Muscle of leg (tissue), 11 donors: ENCODE data around the gene TRIP12. TPM values are rescaled to one million over a fixed set of nuclear protein-coding genes. Genes with fewer than 3 reads are reported as not detected.
"Not testable (repeated sequence)": the region's sequence is repeated elsewhere in the genome, so short reads cannot be mapped to it uniquely, and the experiment has no call there.

Source experiments
- DNase-seq: peaks from one replicate; pipeline ENCODE4 v3.0.0; 2013
- H3K27ac ChIP-seq: one replicate; pipeline ENCODE4 v1.5.1; 2013; ENCODE audit warnings: mild to moderate bottlenecking, low read length, control low read depth
- H3K27me3 ChIP-seq: one replicate; pipeline ENCODE4 v1.6.1; 2013; ENCODE audit warnings: low read length; ENCODE audit not compliant: control insufficient read depth, insufficient read depth
- H3K36me3 ChIP-seq: one replicate; pipeline ENCODE4 v1.6.1; 2013; ENCODE audit warnings: low read length; ENCODE audit not compliant: control insufficient read depth, insufficient read depth
- H3K4me1 ChIP-seq: one replicate; pipeline ENCODE4 v1.6.1; 2013; ENCODE audit warnings: low read length; ENCODE audit not compliant: control insufficient read depth, insufficient read depth
- H3K4me3 ChIP-seq: one replicate; pipeline ENCODE4 v1.5.1; 2013; ENCODE audit warnings: low read length, control low read depth
- H3K9me3 ChIP-seq: replicated peaks from 2 replicates; pipeline ENCODE4 v1.6.1; 2013; ENCODE audit warnings: low read depth, low read length; ENCODE audit not compliant: control insufficient read depth
- WGBS: methylation state at CpG from one replicate; pipeline ENCODE4 v1.1.5; 2013; ENCODE audit warnings: missing lambda C conversion rate; ENCODE audit not compliant: insufficient coverage; 5-methylcytosine and 5-hydroxymethylcytosine counted together
- polyA plus RNA-seq, 8 donors: library from polyadenylated mRNA; unstranded; fragments of 120-200 nt; gene quantifications; one replicate each; pipeline versions ENCODE4 v1.2.1 to v1.2.3, GENCODE V29; 2013; ENCODE audit warnings: inconsistent platforms in 1 of 8, low replicate concordance in 1 of 8; ENCODE audit not compliant: insufficient read length in 8 of 8, insufficient read depth in 1 of 8
- total RNA-seq: library from RNA; stranded (reverse); fragments of 120-200 nt; gene quantifications from one replicate; pipeline ENCODE4 v1.2.4, GENCODE V29; 2013

The TRIP12 gene
- total and polyA plus RNA-seq, 9 donors: 95.2 to 172 (median 145) TPM

DNA sequence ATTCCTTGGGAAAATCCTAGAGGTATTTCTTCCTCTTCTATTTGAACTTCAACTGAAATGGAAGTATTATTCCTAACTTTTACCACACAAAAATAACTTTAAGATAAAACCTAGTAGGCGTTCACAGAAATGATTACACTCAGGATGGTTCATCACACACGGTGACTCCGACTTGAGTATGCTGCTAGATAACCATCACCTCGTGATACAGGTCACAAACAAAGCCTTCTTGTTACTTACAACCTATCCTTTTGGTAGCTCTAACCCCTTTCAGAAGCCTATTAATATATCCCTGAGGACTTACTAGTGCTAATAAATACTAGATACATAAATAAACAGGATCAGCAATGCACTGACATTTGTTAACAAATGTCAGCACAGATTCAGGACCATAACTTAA is 106.5 kb downstream of the TRIP12 start:
- Histone ChIP-seq H3K36me3 (peaks cover 9% of the 10 kb centered on the region), H3K27me3 (no peaks in the 10 kb centered on the region), H3K9me3 (no peaks in the 10 kb centered on the region), H3K4me1 (no peaks in the 10 kb centered on the region), H3K4me3 (no peak overlapping the region), H3K27ac (no peak overlapping the region)
- WGBS: 100% methylated on average over 1 of the region's 4 CpGs
- no peak for DNase-seq

DNA sequence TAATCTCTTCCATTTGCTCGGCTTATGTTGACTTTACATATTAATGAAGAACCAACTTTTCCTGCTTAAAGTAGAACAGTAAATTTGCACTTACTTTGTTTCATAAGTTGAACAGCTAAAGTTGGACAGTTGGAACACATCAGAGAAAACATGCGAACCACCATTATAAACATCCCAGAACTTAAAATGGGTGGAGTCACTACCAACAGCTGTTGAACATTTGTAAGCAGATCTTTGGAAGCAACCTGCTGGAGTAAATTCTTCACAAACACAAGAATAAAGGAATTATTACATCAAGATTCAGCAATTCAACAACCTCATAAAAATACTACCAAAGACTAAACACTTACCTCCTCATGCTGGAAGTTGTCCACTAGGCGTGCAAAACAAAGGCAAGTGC is 111.0 kb downstream of the TRIP12 start:
- H3K27ac ChIP-seq: no peak overlapping the region
- no peak overlapping the region for H3K4me3 ChIP-seq
- peak; percentile 25 for DNase-seq
- no peaks in the 10 kb centered on the region for H3K4me1 ChIP-seq
- no CpG with 5 or more reads among the region's 3 CpGs for WGBS
- no peaks in the 10 kb centered on the region for H3K9me3 ChIP-seq
- H3K36me3 ChIP-seq: peaks cover 20% of the 10 kb centered on the region
- no peaks in the 10 kb centered on the region for H3K27me3 ChIP-seq

- WGBS: 80% methylated on average over 2 of the region's 6 CpGs
- peaks cover 33% of the 10 kb centered on the region for H3K36me3 ChIP-seq
- no peaks in the 10 kb centered on the region for H3K9me3 ChIP-seq
These were observed 116.2 kb downstream of the TRIP12 start for GRCh38 chr2:229805559-229805958.

GRCh38 chr2:229802785-229803184 is 119.0 kb downstream of the TRIP12 start:
- Histone ChIP-seq H3K36me3 (peaks cover 29% of the 10 kb centered on the region), H3K27me3 (no peaks in the 10 kb centered on the region), H3K4me1 (no peaks in the 10 kb centered on the region), H3K27ac (no peak overlapping the region), H3K9me3 (no peaks in the 10 kb centered on the region), H3K4me3 (no peak overlapping the region)
- no peak for DNase-seq
- 80% methylated on average over 1 of the region's 5 CpGs for WGBS

More at GRCh38 chr2:229805559-229805958, 116.2 kb downstream of the TRIP12 start:
- Histone ChIP-seq H3K4me3 (no peak overlapping the region), H3K4me1 (no peaks in the 10 kb centered on the region), H3K27ac (no peak overlapping the region), H3K27me3 (no peaks in the 10 kb centered on the region)
- no peak for DNase-seq

- H3K4me3 ChIP-seq: no peak overlapping the region
- H3K9me3 ChIP-seq: no peaks in the 10 kb centered on the region
- H3K4me1 ChIP-seq: no peaks in the 10 kb centered on the region
- DNase-seq: peak; percentile 67
- H3K27me3 ChIP-seq: no peaks in the 10 kb centered on the region
- peaks cover 29% of the 10 kb centered on the region for H3K36me3 ChIP-seq
- no peak overlapping the region for H3K27ac ChIP-seq
These were observed 120.6 kb downstream of the TRIP12 start for GRCh38 chr2:229800997-229801754.

- Histone ChIP-seq H3K36me3 (peaks cover 33% of the 10 kb centered on the region), H3K4me3 (no peak overlapping the region), H3K9me3 (no peaks in the 10 kb centered on the region), H3K27me3 (no peaks in the 10 kb centered on the region), H3K4me1 (no peaks in the 10 kb centered on the region), H3K27ac (no peak overlapping the region)
- peak; percentile 77 for DNase-seq
- no CpG with 5 or more reads among the region's 5 CpGs for WGBS
These were observed 123.2 kb downstream of the TRIP12 start for GRCh38 chr2:229798446-229799155.

DNA sequence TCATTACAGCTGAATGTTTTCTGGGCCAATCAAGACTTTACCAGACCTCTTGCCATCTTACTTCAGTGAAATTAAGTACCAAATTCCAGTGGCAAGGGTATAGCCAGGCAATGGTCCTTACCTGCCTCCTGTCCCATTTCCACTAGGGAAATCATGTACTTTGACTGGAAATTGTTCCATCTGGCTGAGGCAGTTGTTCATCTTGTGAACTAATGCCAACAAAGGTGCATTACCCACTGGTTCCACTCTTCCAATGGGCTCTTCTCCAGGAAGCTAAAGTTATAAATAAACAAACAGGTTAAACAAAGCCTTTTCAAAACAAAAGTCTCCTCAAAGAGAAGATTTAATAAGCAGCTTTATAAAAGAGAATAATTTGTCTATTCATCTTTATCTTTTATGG is 126.8 kb downstream of the TRIP12 start:
- DNase-seq: no peak
- Histone ChIP-seq H3K4me3 (no peak overlapping the region), H3K36me3 (peaks cover 37% of the 10 kb centered on the region), H3K9me3 (no peaks in the 10 kb centered on the region), H3K27ac (no peak overlapping the region), H3K4me1 (no peaks in the 10 kb centered on the region), H3K27me3 (no peaks in the 10 kb centered on the region)

DNA sequence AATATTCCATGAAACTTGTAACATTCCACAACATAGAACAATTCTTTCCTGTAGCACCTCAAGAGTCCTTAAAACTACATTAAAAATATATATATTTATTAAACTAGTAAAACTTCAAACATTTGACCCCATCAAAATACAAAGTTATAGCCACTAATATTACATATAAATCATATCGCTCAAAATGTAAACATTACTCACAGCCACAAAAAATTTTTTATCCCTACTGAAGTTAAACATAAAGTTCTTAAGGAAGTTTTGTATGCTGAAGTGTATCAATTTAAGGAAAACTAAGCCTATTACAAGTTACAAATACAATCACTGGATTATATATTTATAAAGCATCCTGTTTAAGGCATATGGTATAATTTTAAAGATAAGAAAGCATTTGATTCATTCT is 127.2 kb downstream of the TRIP12 start:
- Histone ChIP-seq H3K27me3 (no peaks in the 10 kb centered on the region), H3K27ac (no peak overlapping the region), H3K4me3 (no peak overlapping the region), H3K36me3 (peaks cover 37% of the 10 kb centered on the region), H3K4me1 (no peaks in the 10 kb centered on the region), H3K9me3 (no peaks in the 10 kb centered on the region)
- DNase-seq: no peak
- no CpG with 5 or more reads among the region's 1 CpG for WGBS

DNA sequence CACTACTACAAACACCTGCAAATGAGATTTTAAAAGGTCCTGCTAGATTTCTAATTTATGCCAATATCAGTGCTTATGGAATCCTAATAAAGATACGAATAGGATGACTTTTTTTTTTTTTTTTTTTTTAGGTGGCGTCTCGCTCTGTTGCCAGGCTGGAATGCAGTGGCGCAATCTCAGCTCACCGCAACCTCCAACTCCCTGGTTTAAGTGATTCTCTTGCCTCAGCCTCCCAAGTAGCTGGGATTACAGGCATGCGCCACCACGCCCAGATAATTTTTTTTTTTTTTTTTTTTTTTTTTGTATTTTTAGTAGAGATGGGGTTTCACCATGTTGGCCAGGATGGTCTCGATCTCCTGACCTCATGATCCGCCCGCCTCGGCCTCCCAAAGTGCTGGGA is 135.5 kb downstream of the TRIP12 start:
- H3K4me3 ChIP-seq, H3K4me1 ChIP-seq, H3K27me3 ChIP-seq, H3K9me3 ChIP-seq, H3K27ac ChIP-seq, DNase-seq: not testable (repeated sequence)
- no CpG with 5 or more reads among the region's 11 CpGs for WGBS
- peaks cover 29% of the 10 kb centered on the region for H3K36me3 ChIP-seq

- no CpG with 5 or more reads among the region's 2 CpGs for WGBS
- peaks cover 2% of the 10 kb centered on the region for H3K4me1 ChIP-seq
- peaks cover 30% of the 10 kb centered on the region for H3K36me3 ChIP-seq
- H3K27ac ChIP-seq: no peak overlapping the region
- no peaks in the 10 kb centered on the region for H3K27me3 ChIP-seq
- H3K9me3 ChIP-seq: no peaks in the 10 kb centered on the region
- no peak overlapping the region for H3K4me3 ChIP-seq
- DNase-seq: no peak
These were observed 137.0 kb downstream of the TRIP12 start for GRCh38 chr2:229784791-229785190.
